Suprapubic skin (tissue), 4 donors: ENCODE results near the gene ZSCAN10. TPM values are rescaled to one million over a fixed set of nuclear protein-coding genes. Genes with fewer than 3 reads are reported as not detected.
"Not testable (repeated sequence)": the region's sequence is repeated elsewhere in the genome, so short reads cannot be mapped to it uniquely, and the experiment has no call there.

ENCODE experiments used
- DNase-seq, 2 donors: peaks; one replicate each; pipeline ENCODE4 v3.0.0-alpha.2; 2019; ENCODE audit warnings: low spot score in 2 of 2
- H3K27ac ChIP-seq: fragments of 200-600 bp; sonication (generic); one replicate; pipeline ENCODE4 v1.5.1; 2019
- H3K27me3 ChIP-seq: fragments of 200-600 bp; sonication (generic); one replicate; pipeline ENCODE4 v1.5.1; 2019
- H3K36me3 ChIP-seq: fragments of 200-600 bp; sonication (generic); one replicate; pipeline ENCODE4 v1.5.1; 2019
- H3K4me1 ChIP-seq: fragments of 200-600 bp; sonication (generic); one replicate; pipeline ENCODE4 v1.5.1; 2019
- H3K4me3 ChIP-seq: fragments of 200-600 bp; sonication (generic); one replicate; pipeline ENCODE4 v1.5.1; 2019; ENCODE audit warnings: mild to moderate bottlenecking
- H3K9me3 ChIP-seq: fragments of 200-600 bp; sonication (generic); one replicate; pipeline ENCODE4 v1.5.1; 2019
- EP300 ChIP-seq: sonication (generic); formaldehyde crosslinking; IDR thresholded peaks from one replicate; pipeline ENCODE4 v1.6.1; 2017; ENCODE audit warnings: antibody characterized with exemption
- POLR2A ChIP-seq, 2 donors: fragments of 450-650 bp; IDR thresholded peaks; one replicate each; pipeline ENCODE4 v1.6.1; 2017; ENCODE audit warnings: antibody characterized with exemption in 2 of 2, mild to moderate bottlenecking in 2 of 2, moderate library complexity in 2 of 2
- POLR2AphosphoS5 ChIP-seq, 3 donors: sonication (generic); formaldehyde crosslinking; IDR thresholded peaks; one replicate each; pipeline ENCODE4 v1.6.1; 2017; ENCODE audit warnings: antibody characterized with exemption in 3 of 3
- WGBS: methylation state at CpG from one replicate; pipeline ENCODE4 v1.1.5; 2018; 5-methylcytosine and 5-hydroxymethylcytosine counted together
- total RNA-seq, 4 donors: library from RNA; depleted of rRNA; stranded (reverse); fragments of >200 nt; gene quantifications; one replicate each; pipeline ENCODE4 v1.1.0, GENCODE V29; 2016
- TF ChIP-seq, protein P1 (sequence below), 2 donors: fragments of 200-600 bp in 1 of 2; fragments of 450-650 bp in 1 of 2; sonication (generic) in 1 of 2; IDR thresholded peaks; one replicate each; pipeline ENCODE4 v1.5.1; 2016 to 2019; ENCODE audit warnings: antibody characterized with exemption in 2 of 2, mild to moderate bottlenecking in 1 of 2, moderate library complexity in 1 of 2

Gene ZSCAN10
- total RNA-seq, 4 donors from 2014 or later: not detected

DNA sequence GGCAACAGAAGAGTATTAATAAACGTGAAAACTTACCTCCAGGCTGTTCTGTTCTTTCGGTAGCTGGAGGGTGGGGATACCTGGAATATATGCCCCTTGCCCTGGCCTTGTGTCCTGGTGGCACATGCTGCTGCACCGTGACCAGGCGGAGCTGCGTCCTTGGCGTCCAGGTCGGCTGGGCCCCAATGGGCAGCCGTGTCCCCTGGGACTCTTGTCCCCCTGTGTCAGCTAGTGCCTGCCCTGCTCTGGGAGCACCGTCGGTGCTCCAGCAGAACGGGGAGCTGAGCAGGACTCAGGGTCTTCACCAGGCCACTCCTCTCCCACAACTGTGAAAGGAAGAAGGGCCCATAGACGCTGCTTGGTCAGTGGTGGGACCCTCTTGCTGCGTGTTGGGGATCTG lies 43.7 kb upstream of the ZSCAN10 start:
- Histone ChIP-seq H3K36me3 (peaks cover 42% of the 10 kb centered on the region), H3K27me3 (no peaks in the 10 kb centered on the region), H3K27ac (no peak overlapping the region), H3K9me3 (no peaks in the 10 kb centered on the region), H3K4me1 (no peaks in the 10 kb centered on the region), H3K4me3 (no peak overlapping the region)
- 92% methylated on average over 6 of the region's 13 CpGs for WGBS
- DNase-seq: no peak
- TF ChIP-seq, protein P1, sequence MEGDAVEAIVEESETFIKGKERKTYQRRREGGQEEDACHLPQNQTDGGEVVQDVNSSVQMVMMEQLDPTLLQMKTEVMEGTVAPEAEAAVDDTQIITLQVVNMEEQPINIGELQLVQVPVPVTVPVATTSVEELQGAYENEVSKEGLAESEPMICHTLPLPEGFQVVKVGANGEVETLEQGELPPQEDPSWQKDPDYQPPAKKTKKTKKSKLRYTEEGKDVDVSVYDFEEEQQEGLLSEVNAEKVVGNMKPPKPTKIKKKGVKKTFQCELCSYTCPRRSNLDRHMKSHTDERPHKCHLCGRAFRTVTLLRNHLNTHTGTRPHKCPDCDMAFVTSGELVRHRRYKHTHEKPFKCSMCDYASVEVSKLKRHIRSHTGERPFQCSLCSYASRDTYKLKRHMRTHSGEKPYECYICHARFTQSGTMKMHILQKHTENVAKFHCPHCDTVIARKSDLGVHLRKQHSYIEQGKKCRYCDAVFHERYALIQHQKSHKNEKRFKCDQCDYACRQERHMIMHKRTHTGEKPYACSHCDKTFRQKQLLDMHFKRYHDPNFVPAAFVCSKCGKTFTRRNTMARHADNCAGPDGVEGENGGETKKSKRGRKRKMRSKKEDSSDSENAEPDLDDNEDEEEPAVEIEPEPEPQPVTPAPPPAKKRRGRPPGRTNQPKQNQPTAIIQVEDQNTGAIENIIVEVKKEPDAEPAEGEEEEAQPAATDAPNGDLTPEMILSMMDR (IDR thresholded peaks at IDR 0.05): no peak
- TF ChIP-seq EP300: no peak
- no peak for TF ChIP-seq POLR2A (IDR thresholded peaks at IDR 0.05)
- no peak for TF ChIP-seq POLR2AphosphoS5 (IDR thresholded peaks at IDR 0.05)

DNA sequence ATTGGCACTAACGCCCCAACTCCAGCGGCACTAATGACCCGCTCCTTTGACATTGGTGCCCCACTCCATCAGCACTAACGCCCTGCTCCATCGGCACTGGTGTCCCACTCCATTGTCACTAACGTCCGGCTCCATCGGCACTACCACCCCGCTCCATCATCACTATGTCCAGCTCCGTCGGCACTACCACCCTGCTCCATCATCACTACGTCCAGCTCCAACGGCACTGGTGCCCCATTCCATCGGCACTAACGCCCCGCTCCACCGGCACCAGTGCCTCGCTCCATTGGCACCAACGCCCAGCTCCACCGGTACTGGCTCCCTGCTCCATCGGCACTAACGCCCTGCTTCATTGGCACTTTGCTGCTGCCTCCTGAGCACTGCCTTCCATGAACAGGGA lies 43.2 kb upstream of the ZSCAN10 start:
- WGBS: 98% methylated on average over 22 of the region's 22 CpGs
- TF ChIP-seq POLR2A (IDR thresholded peaks at IDR 0.05) (no peak), POLR2AphosphoS5 (IDR thresholded peaks at IDR 0.05) (no peak), EP300 (no peak)
- TF ChIP-seq, protein P1 (IDR thresholded peaks at IDR 0.05): no peak
- Histone ChIP-seq H3K36me3 (peaks cover 46% of the 10 kb centered on the region), H3K9me3 (no peaks in the 10 kb centered on the region), H3K27ac (no peak overlapping the region), H3K27me3 (no peaks in the 10 kb centered on the region), H3K4me3 (no peak overlapping the region), H3K4me1 (no peaks in the 10 kb centered on the region)
- DNase-seq: no peak

DNA sequence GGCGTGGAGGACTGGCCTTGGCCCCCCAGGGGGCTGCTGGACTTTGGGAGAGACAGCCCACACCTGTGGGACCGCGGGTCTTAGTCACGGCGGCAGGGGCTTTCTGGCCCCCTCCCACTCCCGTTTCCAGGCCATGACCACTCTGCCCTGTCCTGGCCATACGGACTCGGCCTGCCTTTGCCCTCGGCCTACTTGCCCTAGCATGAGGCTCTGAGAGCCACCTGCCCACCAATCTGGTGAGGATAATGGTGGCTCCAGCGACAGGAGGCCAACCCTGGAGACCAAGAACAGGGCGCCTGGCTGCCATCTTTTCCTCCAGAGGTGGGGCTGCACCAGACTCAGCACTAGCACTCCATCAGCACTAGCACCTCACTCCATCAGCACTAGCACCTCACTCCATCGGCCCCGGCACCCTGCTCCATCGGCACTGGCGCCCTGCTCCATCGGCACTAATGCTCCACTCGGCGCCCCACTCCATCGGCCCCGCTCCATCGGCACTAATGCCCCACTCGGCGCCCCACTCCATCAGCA lies 42.8 kb upstream of the ZSCAN10 start:
- H3K4me3 ChIP-seq: no peak overlapping the region
- H3K9me3 ChIP-seq: no peaks in the 10 kb centered on the region
- no peak for DNase-seq
- H3K4me1 ChIP-seq: peaks cover under 1% of the 10 kb centered on the region
- 93% methylated on average over 19 of the region's 23 CpGs for WGBS
- no peak overlapping the region for H3K27ac ChIP-seq
- H3K36me3 ChIP-seq: peaks cover 49% of the 10 kb centered on the region
- H3K27me3 ChIP-seq: no peaks in the 10 kb centered on the region
- no peak for TF ChIP-seq POLR2AphosphoS5 (IDR thresholded peaks at IDR 0.05)
- no peak for TF ChIP-seq EP300
- TF ChIP-seq POLR2A (IDR thresholded peaks at IDR 0.05): no peak

DNA sequence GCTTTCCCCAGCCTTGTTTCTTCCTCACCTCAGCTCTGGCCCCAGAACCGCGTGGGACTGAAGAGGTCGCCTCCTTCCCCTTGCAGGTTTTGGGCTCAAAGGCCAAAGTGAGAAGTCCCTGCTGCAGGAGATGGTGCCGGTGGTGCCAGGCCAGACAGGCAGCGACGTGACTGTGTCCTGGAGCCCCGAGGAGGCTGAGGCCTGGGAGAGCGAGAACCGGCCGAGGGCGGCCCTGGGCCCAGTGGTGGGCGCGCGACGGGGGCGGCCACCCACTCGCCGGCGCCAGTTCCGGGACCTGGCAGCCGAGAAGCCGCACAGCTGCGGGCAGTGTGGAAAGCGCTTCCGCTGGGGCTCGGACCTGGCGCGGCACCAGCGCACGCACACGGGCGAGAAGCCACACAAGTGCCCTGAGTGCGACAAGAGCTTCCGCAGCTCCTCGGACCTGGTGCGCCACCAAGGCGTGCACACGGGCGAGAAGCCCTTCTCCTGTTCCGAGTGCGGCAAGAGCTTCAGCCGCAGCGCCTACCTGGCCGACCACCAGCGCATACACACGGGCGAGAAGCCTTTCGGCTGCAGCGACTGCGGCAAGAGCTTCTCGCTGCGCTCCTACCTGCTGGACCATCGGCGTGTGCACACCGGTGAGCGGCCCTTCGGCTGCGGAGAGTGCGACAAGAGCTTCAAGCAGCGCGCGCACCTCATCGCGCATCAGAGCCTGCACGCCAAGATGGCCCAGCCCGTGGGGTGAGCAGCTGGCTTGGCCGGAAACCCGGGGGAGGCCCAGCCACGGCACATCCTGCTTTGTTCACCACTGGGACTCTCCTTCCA lies 41.7 kb upstream of the ZSCAN10 start:
- Histone ChIP-seq H3K9me3 (no peaks in the 10 kb centered on the region), H3K4me3 (no peak overlapping the region), H3K36me3 (peaks cover 49% of the 10 kb centered on the region), H3K4me1 (peaks cover 10% of the 10 kb centered on the region), H3K27ac (no peak overlapping the region), H3K27me3 (no peaks in the 10 kb centered on the region)
- 94% methylated on average over 22 of the region's 69 CpGs for WGBS
- DNase-seq: no peak
- TF ChIP-seq, protein P1 (IDR thresholded peaks at IDR 0.05): no peak
- TF ChIP-seq POLR2AphosphoS5 (IDR thresholded peaks at IDR 0.05) (no peak), EP300 (no peak), POLR2A (IDR thresholded peaks at IDR 0.05) (no peak)

DNA sequence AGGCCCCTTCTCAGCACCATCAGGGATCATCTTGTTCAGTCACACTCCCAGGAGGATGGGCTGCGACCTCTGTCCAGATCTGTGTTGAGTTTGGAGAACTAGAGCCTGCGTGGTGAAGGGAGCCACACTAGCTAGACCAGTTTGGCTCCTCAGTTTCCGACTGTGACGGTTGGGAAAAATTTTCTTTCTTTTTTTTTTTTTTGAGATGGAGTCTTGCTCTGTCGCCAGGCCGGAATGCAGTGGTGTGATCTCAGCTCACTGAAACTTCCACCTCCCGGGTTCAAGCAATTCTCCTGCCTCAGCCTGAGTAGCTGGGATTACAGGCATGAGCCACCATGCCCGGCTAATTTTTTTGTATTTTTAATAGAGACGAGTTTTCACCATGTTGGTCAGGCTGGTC lies 40.5 kb upstream of the ZSCAN10 start:
- H3K9me3 ChIP-seq, H3K4me3 ChIP-seq, DNase-seq, H3K27me3 ChIP-seq, H3K27ac ChIP-seq: not testable (repeated sequence)
- 76% methylated on average over 9 of the region's 9 CpGs for WGBS
- peaks cover 49% of the 10 kb centered on the region for H3K36me3 ChIP-seq
- peaks cover 17% of the 10 kb centered on the region for H3K4me1 ChIP-seq

DNA sequence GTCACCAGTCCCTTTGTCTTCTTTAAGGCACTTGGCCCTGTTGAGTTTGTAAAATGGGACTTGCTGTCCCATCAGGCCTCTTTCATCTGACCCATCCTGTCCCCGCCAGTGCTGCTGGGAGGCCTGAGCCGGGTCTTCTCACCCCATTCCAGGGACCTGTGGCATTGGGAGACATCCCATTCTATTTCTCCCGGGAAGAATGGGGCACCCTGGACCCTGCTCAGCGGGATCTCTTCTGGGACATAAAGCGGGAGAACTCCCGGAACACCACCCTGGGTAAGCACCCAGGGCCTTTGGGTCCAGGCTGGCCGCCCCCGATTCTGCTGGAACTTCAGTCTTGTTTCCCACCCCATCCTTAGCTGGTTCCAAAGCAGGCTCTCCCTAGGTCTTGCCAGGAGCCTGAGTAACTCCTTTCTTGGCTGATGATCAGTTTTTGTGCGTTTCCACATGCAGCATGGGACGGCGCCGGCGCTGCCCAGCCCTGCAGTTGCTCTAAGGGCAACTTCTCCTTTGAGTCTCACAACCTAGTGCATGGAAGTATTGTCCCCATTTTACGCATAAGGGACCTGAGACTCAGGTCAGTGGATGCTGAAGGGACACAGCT lies 39.8 kb upstream of the ZSCAN10 start:
- Histone ChIP-seq H3K27ac (no peak overlapping the region), H3K9me3 (no peaks in the 10 kb centered on the region), H3K36me3 (peaks cover 49% of the 10 kb centered on the region), H3K4me3 (no peak overlapping the region), H3K4me1 (peaks cover 21% of the 10 kb centered on the region), H3K27me3 (no peaks in the 10 kb centered on the region)
- whole genome bisulfite sequencing: 85% methylated on average over 13 of the region's 14 CpGs
- no peak for DNase-seq
- TF ChIP-seq, protein P1 (IDR thresholded peaks at IDR 0.05): no peak
- TF ChIP-seq POLR2AphosphoS5 (IDR thresholded peaks at IDR 0.05) (no peak), POLR2A (IDR thresholded peaks at IDR 0.05) (no peak), EP300 (no peak)
